Measurements from ENCODE around the gene ZMIZ1. TPM values are rescaled to one million over a fixed set of nuclear protein-coding genes. Genes with fewer than 3 reads are reported as not detected.

The ZMIZ1 gene
- total RNA-seq, 6 donors from 2014 or later, result 51.0 to 99.2 (median 91.8) TPM

- no peaks in the 10 kb centered on the region for H3K9me3 ChIP-seq
- 97 to 98% methylated on average over 4 to 6 of the region's 6 CpGs for WGBS, 2 donors
- DNase-seq, result no peak
- no peaks in the 10 kb centered on the region for H3K36me3 ChIP-seq
- H3K4me3 ChIP-seq, result no peak overlapping the region
- H3K27me3 ChIP-seq, result no peaks in the 10 kb centered on the region
- peak overlapping the region in 1 of 4 donors; percentile 39 for H3K27ac ChIP-seq
- H3K4me1 ChIP-seq, result peaks cover 0 to 28% (median 19%) of the 10 kb centered on the region in 4 donors
- ATAC-seq (ENCODE audit: low FRiP score in 2 of 2), result no peak
- TF ChIP-seq POLR2A (IDR thresholded peaks at IDR 0.05) (no peak), CTCF (IDR thresholded peaks at IDR 0.05) (no peak), POLR2AphosphoS5 (IDR thresholded peaks at IDR 0.05) (no peak), EP300 (IDR thresholded peaks at IDR 0.05) (no peak)
Observed at GRCh38 chr10:79024296-79024695, 44.5 kb upstream of the ZMIZ1 start.

GRCh38 chr10:79024720-79025198 is 44.0 kb upstream of the ZMIZ1 start:
- Histone ChIP-seq H3K9me3 (no peaks in the 10 kb centered on the region), H3K27ac (peak overlapping the region in 1 of 4 donors; percentile 39), H3K36me3 (no peaks in the 10 kb centered on the region), H3K4me1 (peaks cover 0 to 28% (median 19%) of the 10 kb centered on the region in 4 donors), H3K4me3 (no peak overlapping the region), H3K27me3 (no peaks in the 10 kb centered on the region)
- no peak for DNase-seq
- TF ChIP-seq POLR2AphosphoS5 (IDR thresholded peaks at IDR 0.05) (no peak), EP300 (IDR thresholded peaks at IDR 0.05) (no peak), POLR2A (IDR thresholded peaks at IDR 0.05) (no peak), CTCF (IDR thresholded peaks at IDR 0.05) (no peak)
- 88 to 90% methylated on average over 2 to 4 of the region's 5 CpGs for WGBS, 2 donors
- ATAC-seq (ENCODE audit: low FRiP score in 2 of 2), result peak in 1 of 2 donors; percentile 1

- TF ChIP-seq CTCF (IDR thresholded peaks at IDR 0.05) (no peak), POLR2AphosphoS5 (IDR thresholded peaks at IDR 0.05) (peak in 1 of 2 donors; percentile 76), POLR2A (IDR thresholded peaks at IDR 0.05) (no peak), EP300 (IDR thresholded peaks at IDR 0.05) (peak in 1 of 4 donors; percentile 49)
- WGBS, 2 donors, result 54 to 61% methylated on average over 19 to 22 of the region's 22 CpGs
- ATAC-seq (ENCODE audit: low FRiP score in 2 of 2) (peak in 1 of 2 donors; percentile 2), DNase-seq (peak in 1 of 2 donors; percentile 62)
- Histone ChIP-seq H3K4me1 (peaks cover 0 to 28% (median 19%) of the 10 kb centered on the region in 4 donors), H3K27me3 (no peaks in the 10 kb centered on the region), H3K36me3 (no peaks in the 10 kb centered on the region), H3K9me3 (no peaks in the 10 kb centered on the region), H3K4me3 (no peak overlapping the region), H3K27ac (no peak overlapping the region)
Observed at GRCh38 chr10:79025199-79025832, 43.5 kb upstream of the ZMIZ1 start.

- ATAC-seq (ENCODE audit: low FRiP score in 2 of 2), result no peak
- peak in 1 of 2 donors; percentile 49 for DNase-seq
- H3K36me3 ChIP-seq, result no peaks in the 10 kb centered on the region
- no peak overlapping the region for H3K4me3 ChIP-seq
- no peaks in the 10 kb centered on the region for H3K27me3 ChIP-seq
- peaks cover 0 to 28% (median 19%) of the 10 kb centered on the region in 4 donors for H3K4me1 ChIP-seq
- WGBS, 2 donors, result 82 to 90% methylated on average over 5 to 11 of the region's 11 CpGs
- H3K27ac ChIP-seq, result no peak overlapping the region
- no peaks in the 10 kb centered on the region for H3K9me3 ChIP-seq
- no peak for TF ChIP-seq POLR2A (IDR thresholded peaks at IDR 0.05)
- TF ChIP-seq EP300 (IDR thresholded peaks at IDR 0.05), result no peak
- TF ChIP-seq CTCF (IDR thresholded peaks at IDR 0.05), result no peak
- TF ChIP-seq POLR2AphosphoS5 (IDR thresholded peaks at IDR 0.05), result no peak
Observed at GRCh38 chr10:79026341-79026761, 42.4 kb upstream of the ZMIZ1 start.

- TF ChIP-seq CTCF (IDR thresholded peaks at IDR 0.05), result no peak
- no peak for TF ChIP-seq POLR2AphosphoS5 (IDR thresholded peaks at IDR 0.05)
- no peak for TF ChIP-seq POLR2A (IDR thresholded peaks at IDR 0.05)
- TF ChIP-seq EP300 (IDR thresholded peaks at IDR 0.05), result no peak
- ATAC-seq (ENCODE audit: low FRiP score in 2 of 2) (no peak), DNase-seq (no peak)
- Histone ChIP-seq H3K27ac (no peak overlapping the region), H3K9me3 (no peaks in the 10 kb centered on the region), H3K36me3 (no peaks in the 10 kb centered on the region), H3K27me3 (no peaks in the 10 kb centered on the region), H3K4me1 (peaks cover 0 to 28% (median 19%) of the 10 kb centered on the region in 4 donors), H3K4me3 (no peak overlapping the region)
- WGBS, 2 donors, result 100% methylated on average over 3 of the region's 3 CpGs
Observed at GRCh38 chr10:79026806-79027146, 42.0 kb upstream of the ZMIZ1 start.
